ENCODE results near the gene GLYR1. TPM values are rescaled to one million over a fixed set of nuclear protein-coding genes. Genes with fewer than 3 reads are reported as not detected.

The GLYR1 gene
- total and polyA plus RNA-seq, 4 donors: 18.1 to 50.2 (median 40.6) TPM

GRCh38 chr16:4825196-4825595 is 21.9 kb downstream of the GLYR1 start:
- Histone ChIP-seq H3K36me3 (ENCODE audit: control insufficient read depth in 4 of 4, insufficient read depth in 3 of 4, low read depth in 1 of 4, low read length in 3 of 4) (peaks cover 12 to 79% (median 56%) of the 10 kb centered on the region in 4 donors), H3K27me3 (ENCODE audit: control insufficient read depth in 4 of 4, insufficient read depth in 4 of 4, low read length in 3 of 4) (no peaks in the 10 kb centered on the region), H3K9ac (ENCODE audit: low read depth in 1 of 2, low read length in 2 of 2) (no peak overlapping the region), H3K27ac (ENCODE audit: low read depth in 1 of 2, low read length in 2 of 2) (no peak overlapping the region), H3K9me3 (ENCODE audit: control insufficient read depth in 4 of 4, low read length in 3 of 4) (no peaks in the 10 kb centered on the region), H3K4me1 (ENCODE audit: control insufficient read depth in 4 of 4, insufficient read depth in 4 of 4, low read length in 3 of 4) (no peaks in the 10 kb centered on the region), H3K4me3 (ENCODE audit: low read depth in 1 of 3, low read length in 3 of 3) (no peak overlapping the region)
- TF ChIP-seq ZBTB33 (IDR thresholded peaks at IDR 0.05) (no peak), REST (IDR thresholded peaks at IDR 0.05) (no peak), TAF1 (conservative IDR thresholded peaks at IDR 0.05) (no peak), ATF3 (IDR thresholded peaks at IDR 0.05) (no peak), NR2F2 (IDR thresholded peaks at IDR 0.05) (no peak), SP1 (IDR thresholded peaks at IDR 0.05) (no peak), HNF4A (conservative IDR thresholded peaks at IDR 0.05) (no peak), RXRA (IDR thresholded peaks at IDR 0.05) (no peak), HNF4G (IDR thresholded peaks at IDR 0.05) (no peak), EGR1 (IDR thresholded peaks at IDR 0.05; ENCODE audit: low read depth in 2 of 2) (no peak), JUND (IDR thresholded peaks at IDR 0.05) (no peak), YY1 (IDR thresholded peaks at IDR 0.05) (no peak), FOXA1 (IDR thresholded peaks at IDR 0.05) (no peak), FOXA2 (IDR thresholded peaks at IDR 0.05) (no peak)
- 89% methylated on average over 8 of the region's 8 CpGs for WGBS
- no peak for DNase-seq (ENCODE audit: low spot score)

GRCh38 chr16:4820652-4821051 is 26.4 kb downstream of the GLYR1 start:
- TF ChIP-seq NR2F2 (IDR thresholded peaks at IDR 0.05) (no peak), CTCF (IDR thresholded peaks at IDR 0.05; ENCODE audit: low read depth, low read length, missing input control) (no peak), MAX (IDR thresholded peaks at IDR 0.05) (no peak), JUND (IDR thresholded peaks at IDR 0.05) (no peak), EGR1 (IDR thresholded peaks at IDR 0.05; ENCODE audit: low read depth in 2 of 2) (no peak), YY1 (IDR thresholded peaks at IDR 0.05) (no peak), REST (IDR thresholded peaks at IDR 0.05) (no peak), RAD21 (IDR thresholded peaks at IDR 0.05) (no peak), SP1 (IDR thresholded peaks at IDR 0.05) (no peak), GABPA (IDR thresholded peaks at IDR 0.05 in 1 of 2, conservative IDR thresholded peaks at IDR 0.05 in 1 of 2) (no peak)
- Histone ChIP-seq H3K9me3 (ENCODE audit: control insufficient read depth in 4 of 4, low read length in 3 of 4) (no peaks in the 10 kb centered on the region), H3K9ac (ENCODE audit: low read depth in 1 of 2, low read length in 2 of 2) (no peak overlapping the region), H3K36me3 (ENCODE audit: control insufficient read depth in 4 of 4, insufficient read depth in 3 of 4, low read depth in 1 of 4, low read length in 3 of 4) (peaks cover 7 to 67% (median 43%) of the 10 kb centered on the region in 4 donors), H3K27ac (ENCODE audit: low read depth in 1 of 2, low read length in 2 of 2) (no peak overlapping the region), H3K27me3 (ENCODE audit: control insufficient read depth in 4 of 4, insufficient read depth in 4 of 4, low read length in 3 of 4) (no peaks in the 10 kb centered on the region), H3K4me1 (ENCODE audit: control insufficient read depth in 4 of 4, insufficient read depth in 4 of 4, low read length in 3 of 4) (no peaks in the 10 kb centered on the region), H3K4me3 (ENCODE audit: low read depth in 1 of 3, low read length in 3 of 3) (no peak overlapping the region)
- no peak for DNase-seq (ENCODE audit: low spot score)
- WGBS: 95% methylated on average over 6 of the region's 6 CpGs
